Activated CD4-positive, alpha-beta T cell treated with anti-CD3 and anti-CD28 coated beads, Interleukin-2, amount 50 U/mL, for 1 hour (primary cell): ENCODE measurements around the gene CPEB1.
"Not testable (repeated sequence)": the region's sequence is repeated elsewhere in the genome, so short reads cannot be mapped to it uniquely, and the experiment has no call there.

ENCODE experiments used
- DNase-seq: peaks from one replicate; pipeline ENCODE4 v3.0.0-alpha.2; 2020

The CPEB1 gene

DNA sequence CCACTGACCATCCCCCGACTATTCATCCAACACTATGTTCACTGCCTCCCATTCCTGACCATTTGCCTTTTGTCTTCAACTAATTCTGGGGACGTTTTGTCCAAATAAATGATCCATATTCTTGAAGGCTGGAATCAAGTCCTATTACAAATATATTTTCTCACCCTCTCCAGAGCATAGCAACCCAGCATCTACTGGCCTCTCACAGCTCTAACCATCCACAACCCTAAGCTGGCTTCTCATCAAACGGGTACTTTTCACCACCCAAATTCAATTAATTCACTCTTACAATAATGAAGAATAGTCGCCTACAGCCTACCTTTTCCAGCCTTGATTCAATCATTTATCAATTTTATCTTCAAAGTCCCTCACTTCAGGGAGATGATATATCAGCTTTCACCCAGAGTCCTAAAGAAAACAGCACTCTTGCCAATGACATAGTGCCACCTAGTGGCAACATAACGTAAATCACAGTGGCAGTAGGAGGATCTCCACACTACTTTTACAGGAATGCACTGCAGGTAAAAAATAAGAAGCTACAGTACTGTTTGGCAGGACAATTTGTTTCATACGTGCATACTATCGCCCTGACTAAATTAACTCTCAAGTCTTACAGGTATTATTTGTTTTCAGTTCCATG is 144.3 kb downstream of the CPEB1 start:
- DNase-seq: peak; percentile 2

DNA sequence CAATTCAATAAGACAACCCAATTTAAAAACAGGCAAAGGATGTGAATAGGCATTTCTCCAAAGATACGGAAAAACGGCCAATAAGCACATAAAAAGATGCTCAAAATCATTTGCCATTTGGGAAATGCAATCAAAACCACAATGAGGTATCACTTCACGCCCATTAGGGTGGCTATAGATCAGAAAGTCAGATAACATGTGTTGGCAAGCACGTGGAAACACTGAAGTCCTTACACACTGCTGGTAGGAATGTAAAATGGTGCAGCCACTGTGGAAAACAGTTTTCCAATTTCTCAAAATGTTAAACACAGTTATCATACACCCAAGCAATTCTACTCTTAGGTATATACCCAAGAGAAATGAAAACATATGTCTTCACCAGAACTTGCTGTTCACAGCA is 146.4 kb downstream of the CPEB1 start:
- DNase-seq: not testable (repeated sequence)

DNA sequence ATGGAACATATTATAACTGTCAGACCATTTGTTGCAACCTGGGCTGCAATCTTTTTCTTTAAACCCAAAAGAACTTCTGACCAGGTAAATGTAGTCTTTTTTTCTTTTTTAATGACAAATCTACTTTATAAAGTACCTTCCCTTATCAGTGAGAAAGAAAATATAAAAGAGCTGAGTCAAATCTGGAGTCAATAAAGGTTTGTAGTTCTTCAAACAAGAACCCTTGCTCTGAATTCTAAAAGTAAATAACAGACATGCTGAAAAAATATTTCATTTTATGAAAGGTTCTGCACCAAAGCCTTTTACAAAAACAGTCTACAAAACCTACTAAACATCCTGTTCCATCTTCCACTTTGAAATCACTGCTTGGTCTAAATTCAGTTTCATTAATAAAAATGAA is 149.2 kb downstream of the CPEB1 start:
- not testable (repeated sequence) for DNase-seq
